Fibroblast of mammary gland (primary cell): ENCODE results near the gene BIN1.
A peak's percentile ranks its signal among the peaks of the same experiment; 100 is the strongest.

Experiments used
- DNase-seq: peaks from one replicate; pipeline ENCODE4 v3.0.0-alpha.2; 2010; ENCODE audit warnings: low read depth
- H3K4me3 ChIP-seq: 2 replicates; pipeline ENCODE4 v1.5.1; 2011; ENCODE audit warnings: low read depth, mild to moderate bottlenecking, low read length, moderate library complexity; ENCODE audit not compliant: control insufficient read depth
- TF ChIP-seq, protein P1 (sequence below): conservative IDR thresholded peaks from 2 replicates; pipeline ENCODE4 v1.5.1; 2011; ENCODE audit warnings: low read depth, low read length, inconsistent platforms; ENCODE audit not compliant: control insufficient read depth, insufficient read depth

Gene BIN1

DNA sequence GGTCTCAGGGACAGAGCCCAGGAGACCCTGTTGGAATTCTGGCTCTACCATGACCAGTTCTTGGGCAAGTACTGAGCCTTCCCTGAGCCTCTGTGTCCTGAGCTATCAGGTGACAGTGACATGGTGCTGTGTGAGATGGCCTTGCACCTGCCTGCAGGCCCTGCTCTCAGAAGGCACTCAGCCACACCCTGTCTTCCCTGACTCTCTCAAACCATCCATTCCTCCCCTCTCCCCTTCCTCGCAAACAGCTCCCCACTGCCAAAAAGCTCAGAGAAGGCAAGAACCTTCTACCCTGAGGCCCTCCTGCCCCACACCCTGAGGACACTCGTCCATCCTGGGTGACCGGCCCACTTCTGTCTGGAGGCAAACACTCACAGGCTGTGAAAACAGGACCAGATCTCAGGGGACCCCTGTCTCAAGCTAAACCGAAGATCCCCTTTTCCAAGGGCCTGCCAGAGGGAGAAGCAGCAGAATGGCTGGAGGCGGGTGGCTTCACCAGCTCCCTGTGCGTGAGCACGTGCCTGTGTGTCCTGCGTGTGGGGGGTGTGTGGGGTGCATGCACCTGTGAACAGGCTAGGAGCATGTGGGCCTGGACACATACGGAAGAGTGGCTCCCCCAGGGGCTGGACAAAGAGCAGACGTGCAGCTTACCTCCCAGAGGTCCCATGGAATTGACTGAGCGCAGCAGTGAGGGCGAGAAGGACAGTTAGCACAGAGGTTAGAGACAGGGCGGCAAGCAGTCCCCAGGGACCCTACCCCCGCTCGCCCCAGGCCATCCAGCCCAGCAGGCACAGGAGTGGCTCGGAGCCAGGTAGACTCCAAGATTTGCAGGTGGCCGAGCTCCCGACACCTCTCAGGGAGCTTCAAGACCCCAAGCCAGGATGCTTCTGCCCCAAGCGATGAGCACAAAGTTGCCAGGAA, 53.9 kb downstream of the BIN1 start:
- no peak overlapping the region for H3K4me3 ChIP-seq
- DNase-seq = no peak
- TF ChIP-seq, protein P1, sequence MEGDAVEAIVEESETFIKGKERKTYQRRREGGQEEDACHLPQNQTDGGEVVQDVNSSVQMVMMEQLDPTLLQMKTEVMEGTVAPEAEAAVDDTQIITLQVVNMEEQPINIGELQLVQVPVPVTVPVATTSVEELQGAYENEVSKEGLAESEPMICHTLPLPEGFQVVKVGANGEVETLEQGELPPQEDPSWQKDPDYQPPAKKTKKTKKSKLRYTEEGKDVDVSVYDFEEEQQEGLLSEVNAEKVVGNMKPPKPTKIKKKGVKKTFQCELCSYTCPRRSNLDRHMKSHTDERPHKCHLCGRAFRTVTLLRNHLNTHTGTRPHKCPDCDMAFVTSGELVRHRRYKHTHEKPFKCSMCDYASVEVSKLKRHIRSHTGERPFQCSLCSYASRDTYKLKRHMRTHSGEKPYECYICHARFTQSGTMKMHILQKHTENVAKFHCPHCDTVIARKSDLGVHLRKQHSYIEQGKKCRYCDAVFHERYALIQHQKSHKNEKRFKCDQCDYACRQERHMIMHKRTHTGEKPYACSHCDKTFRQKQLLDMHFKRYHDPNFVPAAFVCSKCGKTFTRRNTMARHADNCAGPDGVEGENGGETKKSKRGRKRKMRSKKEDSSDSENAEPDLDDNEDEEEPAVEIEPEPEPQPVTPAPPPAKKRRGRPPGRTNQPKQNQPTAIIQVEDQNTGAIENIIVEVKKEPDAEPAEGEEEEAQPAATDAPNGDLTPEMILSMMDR = no peak

DNA sequence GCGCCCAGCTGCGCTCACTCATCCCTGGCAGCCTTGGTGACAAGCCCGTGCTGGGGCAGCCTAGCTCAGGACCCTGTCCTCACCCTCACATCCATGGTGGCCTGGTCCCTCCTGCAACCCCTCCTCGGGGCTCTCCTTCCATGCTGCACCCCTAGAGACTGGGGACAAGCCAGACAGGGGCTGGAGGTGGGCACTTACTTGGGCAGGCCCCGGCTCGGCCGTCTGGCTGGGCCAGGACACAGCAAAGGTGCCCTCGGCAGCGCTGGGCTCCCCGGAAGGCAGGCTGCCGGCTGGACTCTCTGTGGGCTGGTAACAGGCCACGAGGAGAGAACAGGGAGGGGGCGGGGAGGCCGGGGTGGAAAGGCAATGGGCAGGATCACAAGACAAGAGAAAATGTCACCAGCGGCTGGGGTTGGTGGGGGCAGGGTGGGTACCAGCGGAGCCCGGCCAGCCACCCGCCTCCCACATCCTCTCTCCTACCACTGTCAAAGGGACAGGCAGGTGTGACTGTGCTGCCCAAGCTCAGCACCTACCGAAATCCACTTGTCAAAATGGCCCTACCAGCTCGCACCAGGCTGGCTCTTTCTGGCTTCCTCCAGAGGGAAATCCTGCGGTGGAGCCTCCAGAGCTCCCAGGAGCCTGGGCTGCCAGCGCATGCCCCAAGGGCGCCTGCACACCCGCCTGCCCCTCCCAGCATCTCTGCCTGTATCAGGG, 54.7 kb downstream of the BIN1 start:
- H3K4me3 ChIP-seq = no peak overlapping the region
- TF ChIP-seq, protein P1 = no peak
- DNase-seq = no peak

DNA sequence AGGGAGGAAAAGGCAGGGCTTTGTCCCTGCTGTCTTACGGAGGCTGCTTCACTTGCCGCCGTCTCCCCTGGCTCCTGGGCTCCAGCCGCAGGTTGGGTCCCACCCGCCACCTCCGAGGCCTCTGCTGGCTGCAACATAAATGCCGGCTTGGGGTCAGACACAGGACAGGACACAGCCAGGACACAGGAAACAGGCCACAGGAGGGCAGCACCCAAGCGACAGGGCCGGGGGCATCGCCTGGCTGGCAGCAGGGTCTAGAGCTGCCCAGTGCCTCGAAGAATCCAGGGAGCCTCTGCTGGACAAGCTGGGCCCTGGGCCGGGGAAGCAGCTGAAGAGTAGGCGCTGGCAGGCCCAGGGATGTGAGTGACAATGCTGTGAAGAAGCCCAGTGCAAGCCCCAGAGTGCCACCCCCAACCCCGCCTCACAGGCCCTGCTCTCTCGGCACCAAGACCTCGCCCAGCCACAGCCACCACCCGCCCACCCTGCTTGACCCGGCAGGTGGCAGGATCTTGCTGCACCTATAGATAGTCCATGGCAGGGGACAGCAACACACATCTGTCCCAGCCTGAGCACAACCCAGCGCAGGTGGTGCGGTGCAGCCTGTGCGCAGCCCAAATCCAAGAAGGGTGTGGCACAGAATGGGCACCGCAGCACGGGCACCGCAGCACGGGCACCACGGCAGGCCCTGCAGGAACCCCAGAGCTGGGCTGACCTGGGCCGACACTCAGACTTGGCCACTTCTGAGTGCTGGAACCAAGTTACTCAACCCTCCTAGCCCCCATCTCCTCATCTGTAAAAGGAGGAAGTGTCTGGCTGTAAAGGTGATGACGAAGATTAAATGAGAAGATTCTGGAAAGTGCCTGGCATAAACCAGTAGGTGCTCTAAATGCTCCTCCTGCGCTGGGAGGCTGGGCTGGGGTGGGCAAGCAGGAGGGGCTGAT, 55.6 kb downstream of the BIN1 start:
- no peak for DNase-seq
- no peak overlapping the region for H3K4me3 ChIP-seq
- TF ChIP-seq, protein P1 = no peak

DNA sequence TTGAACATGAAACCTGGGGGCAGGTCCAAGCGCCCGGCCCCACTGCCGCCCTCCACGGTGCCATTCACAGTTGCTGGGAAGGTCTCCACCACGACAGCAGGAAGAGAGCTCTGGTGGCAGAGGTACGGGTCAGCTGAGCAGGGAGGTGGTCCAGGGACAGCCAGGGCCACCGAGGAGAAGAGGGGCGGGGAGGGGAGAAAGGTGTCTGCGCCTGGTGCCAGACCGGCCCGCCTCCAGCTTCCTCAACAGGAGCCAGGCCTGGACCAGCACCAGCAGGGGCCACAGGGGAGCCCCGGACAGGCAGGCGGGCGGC, 56.2 kb downstream of the BIN1 start:
- TF ChIP-seq, protein P1 = no peak
- DNase-seq = no peak
- H3K4me3 ChIP-seq = no peak overlapping the region

DNA sequence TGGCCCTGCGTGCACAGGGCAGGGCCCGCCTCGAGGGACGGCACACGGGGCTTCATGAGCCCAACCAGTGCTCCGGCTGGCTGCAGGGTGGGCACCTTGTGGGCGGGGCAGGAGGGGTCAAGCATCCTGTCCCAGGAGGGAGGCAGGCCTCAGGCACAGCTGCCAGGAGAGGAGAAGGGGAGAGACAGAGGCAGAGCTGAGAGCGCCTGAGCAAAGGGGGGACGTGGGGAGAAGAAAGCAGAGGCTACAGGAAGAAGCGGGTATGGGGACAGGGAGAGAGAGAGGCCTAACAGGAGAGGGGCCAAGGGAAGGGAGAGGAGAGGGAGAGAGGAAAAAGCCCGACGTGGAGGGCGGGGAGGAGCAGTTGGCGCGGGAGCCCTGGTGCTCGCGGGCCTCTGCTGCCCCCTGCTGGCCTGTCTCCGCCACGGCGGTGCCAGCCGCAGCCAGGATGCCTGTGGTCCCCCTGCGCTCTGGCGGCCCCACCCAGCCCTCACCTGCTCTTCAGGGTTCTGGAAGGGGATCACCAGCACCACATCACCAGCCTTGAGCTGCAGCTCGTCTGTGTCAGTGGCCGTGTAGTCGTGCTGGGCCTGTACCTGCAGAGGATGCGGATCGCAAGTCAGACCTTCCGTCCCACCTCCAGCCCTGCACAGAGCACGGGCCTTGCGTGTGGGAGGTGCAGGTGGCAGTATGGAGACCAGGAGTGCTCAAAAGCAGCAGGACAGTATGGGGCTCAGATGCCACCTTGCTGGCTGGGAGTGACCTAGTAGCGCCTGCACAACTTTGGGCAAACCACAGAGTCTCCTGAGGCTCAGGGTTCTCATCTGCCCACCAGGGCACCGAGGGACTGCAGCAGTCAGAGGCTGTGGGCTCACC, 56.8 kb downstream of the BIN1 start:
- TF ChIP-seq, protein P1 = peak; percentile 63
- no peak overlapping the region for H3K4me3 ChIP-seq
- peak; percentile 43 for DNase-seq
